ENCODE measurements around the gene OLFML2A.

OLFML2A gene

DNA sequence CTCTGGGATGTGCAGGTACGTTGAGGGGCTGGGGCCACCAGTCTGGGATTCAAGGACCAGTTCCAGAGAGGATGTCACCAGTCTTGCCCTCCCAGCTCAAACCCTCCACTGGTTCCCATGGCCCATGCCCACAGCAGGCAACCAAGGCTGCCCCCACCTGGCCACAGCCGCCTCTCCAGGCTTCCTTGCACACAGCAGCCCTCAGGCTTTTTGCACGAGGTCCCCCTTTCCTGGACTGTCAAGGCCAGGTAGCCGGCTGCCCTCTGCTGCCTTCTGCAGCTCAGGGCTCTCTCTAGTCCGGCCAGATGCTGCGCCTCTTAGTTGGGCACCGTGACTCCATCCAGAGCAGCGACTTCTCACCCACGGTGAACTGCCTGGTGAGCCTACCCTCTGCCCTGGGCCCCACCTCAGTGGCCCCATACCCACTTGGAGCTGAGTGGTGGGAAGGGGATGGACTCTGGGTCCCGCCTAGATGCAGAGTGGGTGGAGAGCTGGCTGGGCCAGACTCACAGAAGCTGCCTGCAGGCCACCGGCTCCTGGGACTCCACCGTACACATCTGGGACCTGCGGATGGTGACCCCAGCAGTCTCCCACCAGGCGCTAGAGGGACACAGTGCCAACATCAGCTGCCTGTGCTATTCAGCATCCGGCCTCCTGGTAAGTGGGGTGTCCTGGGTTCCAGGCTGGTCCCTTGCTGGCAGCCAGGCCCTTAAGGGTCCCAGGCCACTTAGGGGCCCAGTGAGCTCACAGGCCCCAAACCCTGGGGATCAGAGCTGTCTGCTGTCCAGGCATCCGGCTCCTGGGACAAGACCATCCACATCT lies 79.2 kb downstream of the OLFML2A start:
- no peak for DNase-seq

DNA sequence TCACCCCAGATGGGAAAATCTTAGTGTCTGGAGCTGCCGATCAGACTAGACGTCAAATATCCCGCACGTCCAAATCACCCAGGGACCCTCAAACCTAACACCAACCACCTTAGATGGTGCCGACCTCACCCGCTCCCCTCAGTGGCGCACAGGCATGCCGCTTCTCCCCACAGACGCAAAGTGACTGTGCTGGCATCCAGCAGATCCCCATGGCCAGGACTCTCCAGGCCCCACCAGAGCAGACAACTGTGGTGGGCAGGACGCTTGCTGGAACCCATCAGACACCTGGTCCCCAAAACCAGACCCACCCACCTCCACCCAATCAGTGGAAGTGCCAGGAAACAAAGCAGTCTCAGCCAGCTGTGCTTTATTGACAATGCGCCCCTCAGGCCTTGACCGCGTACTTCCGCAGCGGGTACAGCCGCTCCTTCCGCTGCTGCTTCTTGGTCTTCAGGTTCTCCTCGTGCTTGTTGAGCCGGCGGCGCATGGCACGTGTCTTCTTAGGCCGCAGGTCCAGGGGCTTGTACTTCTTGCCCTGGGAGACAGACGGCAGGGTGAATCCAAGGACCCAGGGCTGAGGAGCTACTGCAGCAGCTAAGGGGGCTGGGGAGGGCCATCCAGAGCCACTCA lies 80.7 kb downstream of the OLFML2A start:
- DNase-seq, result no peak

GRCh38 chr9:124858330-124859046 lies 81.6 kb downstream of the OLFML2A start:
- DNase-seq, result no peak

DNA sequence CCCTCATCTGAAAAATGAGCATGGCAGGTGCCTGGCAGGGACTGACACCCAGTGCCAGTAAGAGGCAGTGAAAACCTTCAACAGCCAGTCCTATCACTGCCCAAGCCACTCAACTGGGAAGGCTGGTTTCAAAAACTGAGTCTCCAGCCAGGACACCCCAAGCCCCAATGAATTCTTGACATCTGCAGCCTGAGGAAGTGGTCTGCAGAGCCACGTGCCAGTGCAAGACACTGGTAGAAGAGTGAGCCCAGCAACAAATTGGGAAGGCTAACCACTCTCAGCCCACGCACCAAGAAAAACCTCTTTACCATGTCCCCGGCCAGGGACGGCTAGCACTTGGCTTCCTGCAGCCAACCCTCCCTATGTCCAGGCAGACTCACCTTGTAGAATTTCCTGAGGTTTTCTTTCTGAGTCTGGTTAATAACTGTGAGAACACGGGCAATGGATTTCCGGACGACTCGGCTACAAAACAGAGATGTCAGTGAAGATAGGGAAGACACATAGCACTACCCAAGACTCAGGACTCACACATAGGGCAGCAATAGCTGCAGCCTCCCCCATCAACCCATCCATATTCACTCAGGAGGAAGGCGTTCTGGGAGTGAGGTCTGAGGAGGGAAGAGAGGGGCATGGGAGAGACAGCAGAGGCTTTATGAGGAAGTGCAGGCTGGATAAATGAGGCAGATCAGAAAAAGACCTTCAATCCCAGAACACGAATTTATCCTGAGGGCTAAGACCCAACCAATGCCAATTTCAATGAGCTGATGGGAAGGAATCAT lies 83.1 kb downstream of the OLFML2A start:
- no peak for DNase-seq

- no peak for DNase-seq
These were observed 83.8 kb downstream of the OLFML2A start for GRCh38 chr9:124860582-124861341.

- DNase-seq, result peak; percentile 97
These were observed 84.7 kb downstream of the OLFML2A start, which contains the start of the genes ARPC5L and RPL35 for GRCh38 chr9:124861342-124862229. ARPC5L (plus strand) TSS chr9:124862130; CDS start chr9:124869291, 7,161 bp downstream. RPL35 (minus strand) TSS chr9:124861957; CDS start chr9:124861912, 45 bp downstream.

- no peak for DNase-seq
These were observed 86.5 kb downstream of the OLFML2A start for GRCh38 chr9:124863371-124863871.

Measured in stimulated activated CD4-positive, alpha-beta T cell treated with anti-CD3 and anti-CD28 coated beads, Interleukin-4, amount 100 ng/mL, for 24 hours (primary cell).